Activated CD8-positive, alpha-beta memory T cell treated with anti-CD3 and anti-CD28 coated beads, Interleukin-2, amount 50 U/mL, for 4 hours (primary cell): ENCODE results near the gene CMTM5.
"Not testable (repeated sequence)": the region's sequence is repeated elsewhere in the genome, so short reads cannot be mapped to it uniquely, and the experiment has no call there.

ENCODE experiments used
- DNase-seq: peaks from one replicate; pipeline ENCODE4 v3.0.0-alpha.2; 2020

Gene CMTM5

GRCh38 chr14:23416801-23417200, 40.0 kb downstream of the CMTM5 start:
- DNase-seq = no peak

- DNase-seq = not testable (repeated sequence)
Measured at GRCh38 chr14:23417269-23417668, 40.4 kb downstream of the CMTM5 start.

- DNase-seq = no peak
Measured at GRCh38 chr14:23418021-23418420, 41.2 kb downstream of the CMTM5 start.

- not testable (repeated sequence) for DNase-seq
Measured at GRCh38 chr14:23419646-23420045, 42.8 kb downstream of the CMTM5 start.

- no peak for DNase-seq
Measured at GRCh38 chr14:23421594-23421993, 44.7 kb downstream of the CMTM5 start.

GRCh38 chr14:23423657-23424056, 46.8 kb downstream of the CMTM5 start:
- no peak for DNase-seq

- no peak for DNase-seq
Measured at GRCh38 chr14:23425169-23425568, 48.3 kb downstream of the CMTM5 start.

- DNase-seq = not testable (repeated sequence)
Measured at GRCh38 chr14:23425798-23426197, 49.0 kb downstream of the CMTM5 start.

- DNase-seq = no peak
Measured at GRCh38 chr14:23428686-23429495, 52.0 kb downstream of the CMTM5 start.
